ENCODE measurements around the gene MCUR1.
A peak's percentile ranks its signal among the peaks of the same experiment; 100 is the strongest.

Gene MCUR1

DNA sequence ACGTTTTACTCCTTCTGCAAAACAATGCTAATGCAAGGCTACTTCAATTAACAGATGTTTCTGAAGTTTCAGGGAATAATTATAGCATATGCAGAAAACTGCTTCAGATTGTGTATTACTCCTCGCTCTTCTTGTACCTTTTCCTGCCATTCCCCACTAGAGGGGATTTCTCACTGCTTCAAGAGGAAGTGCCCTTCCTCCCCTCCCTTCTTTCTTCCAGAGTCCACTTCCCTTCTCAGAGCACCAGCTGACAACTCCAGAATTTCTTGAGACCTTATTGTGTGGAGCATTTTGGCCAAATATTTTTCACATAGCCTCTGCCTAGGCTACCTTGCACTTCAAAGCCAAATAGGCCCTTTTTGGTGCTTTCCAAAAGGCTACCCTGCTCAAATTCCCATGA lies 12.7 kb upstream of the MCUR1 start:
- no peak for DNase-seq (ENCODE audit: low spot score)
- TF ChIP-seq, protein P1, sequence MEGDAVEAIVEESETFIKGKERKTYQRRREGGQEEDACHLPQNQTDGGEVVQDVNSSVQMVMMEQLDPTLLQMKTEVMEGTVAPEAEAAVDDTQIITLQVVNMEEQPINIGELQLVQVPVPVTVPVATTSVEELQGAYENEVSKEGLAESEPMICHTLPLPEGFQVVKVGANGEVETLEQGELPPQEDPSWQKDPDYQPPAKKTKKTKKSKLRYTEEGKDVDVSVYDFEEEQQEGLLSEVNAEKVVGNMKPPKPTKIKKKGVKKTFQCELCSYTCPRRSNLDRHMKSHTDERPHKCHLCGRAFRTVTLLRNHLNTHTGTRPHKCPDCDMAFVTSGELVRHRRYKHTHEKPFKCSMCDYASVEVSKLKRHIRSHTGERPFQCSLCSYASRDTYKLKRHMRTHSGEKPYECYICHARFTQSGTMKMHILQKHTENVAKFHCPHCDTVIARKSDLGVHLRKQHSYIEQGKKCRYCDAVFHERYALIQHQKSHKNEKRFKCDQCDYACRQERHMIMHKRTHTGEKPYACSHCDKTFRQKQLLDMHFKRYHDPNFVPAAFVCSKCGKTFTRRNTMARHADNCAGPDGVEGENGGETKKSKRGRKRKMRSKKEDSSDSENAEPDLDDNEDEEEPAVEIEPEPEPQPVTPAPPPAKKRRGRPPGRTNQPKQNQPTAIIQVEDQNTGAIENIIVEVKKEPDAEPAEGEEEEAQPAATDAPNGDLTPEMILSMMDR (IDR thresholded peaks at IDR 0.05; ENCODE audit: borderline replicate concordance, control extremely low read depth, extremely low read depth, insufficient read depth, missing control alignments) = no peak
- in situ Hi-C loops (cut with MboI; ENCODE audit: low sequenced_read_pairs, unreplicated experiment) = no loop called here

DNA sequence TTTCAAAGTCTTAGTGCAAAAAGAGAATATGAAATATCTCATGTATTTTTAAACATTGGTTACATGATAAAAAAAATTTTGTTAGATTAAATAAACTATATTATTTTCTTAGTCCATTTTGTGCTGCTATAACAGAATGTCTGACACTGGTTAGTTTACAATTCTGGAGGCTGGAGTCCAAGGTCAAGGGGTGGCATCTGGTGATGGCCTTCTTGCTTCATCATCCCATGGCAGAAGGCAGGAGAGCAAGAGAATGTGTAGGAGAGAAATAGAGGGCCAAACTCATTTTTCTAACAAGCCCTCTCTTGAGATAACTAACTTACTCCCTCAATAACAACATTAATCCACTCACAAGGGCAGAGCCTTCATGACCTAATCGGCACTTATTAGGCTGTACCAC lies 11.5 kb upstream of the MCUR1 start:
- no peak for DNase-seq (ENCODE audit: low spot score)
- TF ChIP-seq, protein P1 (IDR thresholded peaks at IDR 0.05; ENCODE audit: borderline replicate concordance, control extremely low read depth, extremely low read depth, insufficient read depth, missing control alignments) = no peak
- in situ Hi-C loops (cut with MboI; ENCODE audit: low sequenced_read_pairs, unreplicated experiment) = no loop called here

DNA sequence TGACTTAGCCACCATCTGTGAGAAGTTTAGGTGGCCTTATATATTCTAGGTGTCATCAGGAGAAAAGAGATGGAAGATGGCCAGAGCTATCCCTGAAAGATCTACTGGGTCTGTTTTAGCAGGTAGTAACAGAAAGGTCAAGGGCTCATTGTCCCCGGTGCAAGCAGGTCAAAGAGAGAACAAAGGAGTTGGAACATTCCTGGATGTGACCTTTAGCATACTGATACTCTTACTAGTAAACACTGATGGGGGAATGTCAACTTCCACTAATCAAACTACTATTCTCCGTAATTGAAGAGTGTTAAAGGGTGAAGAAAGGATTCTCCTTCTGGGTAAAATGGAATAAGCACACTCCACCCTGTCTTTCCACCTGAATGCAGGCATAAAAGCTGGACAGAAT lies 4.0 kb upstream of the MCUR1 start:
- TF ChIP-seq, protein P1 (IDR thresholded peaks at IDR 0.05; ENCODE audit: borderline replicate concordance, control extremely low read depth, extremely low read depth, insufficient read depth, missing control alignments) = no peak
- DNase-seq (ENCODE audit: low spot score) = no peak
- in situ Hi-C loops (cut with MboI; ENCODE audit: low sequenced_read_pairs, unreplicated experiment) = no loop called here

DNA sequence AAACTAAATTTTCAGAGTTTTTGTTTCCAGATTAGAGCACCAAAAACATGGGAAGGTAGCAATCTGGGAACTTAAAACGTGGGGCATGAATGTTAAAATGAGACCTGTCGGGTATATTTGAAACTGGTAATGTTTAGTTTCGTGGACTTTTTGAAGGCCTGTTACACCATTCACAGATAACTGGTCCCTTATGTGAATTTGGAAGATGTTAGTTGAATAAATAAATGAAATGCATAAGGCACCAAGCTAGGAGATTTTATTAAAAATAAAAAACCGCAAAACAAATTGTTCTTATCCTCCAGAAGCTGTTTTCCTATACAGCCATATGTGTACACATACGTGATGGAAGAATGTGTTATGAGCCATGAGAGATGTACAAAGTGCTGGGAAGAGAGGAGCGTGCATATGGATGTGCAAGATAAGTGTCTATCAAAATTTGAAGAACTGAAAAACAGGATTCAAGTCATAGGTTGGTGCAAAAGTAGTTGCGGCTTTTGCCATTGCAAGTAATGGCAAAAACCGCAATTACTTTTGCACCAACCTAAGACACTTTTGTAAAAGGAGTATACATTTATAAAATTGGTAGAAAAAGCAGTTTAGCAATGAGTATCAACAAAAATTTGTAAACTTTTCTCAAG lies 700 bp upstream of the MCUR1 start:
- TF ChIP-seq, protein P1 (IDR thresholded peaks at IDR 0.05; ENCODE audit: borderline replicate concordance, control extremely low read depth, extremely low read depth, insufficient read depth, missing control alignments) = no peak
- no peak for DNase-seq (ENCODE audit: low spot score)
- in situ Hi-C loops (cut with MboI; ENCODE audit: low sequenced_read_pairs, unreplicated experiment) = no loop called here

DNA sequence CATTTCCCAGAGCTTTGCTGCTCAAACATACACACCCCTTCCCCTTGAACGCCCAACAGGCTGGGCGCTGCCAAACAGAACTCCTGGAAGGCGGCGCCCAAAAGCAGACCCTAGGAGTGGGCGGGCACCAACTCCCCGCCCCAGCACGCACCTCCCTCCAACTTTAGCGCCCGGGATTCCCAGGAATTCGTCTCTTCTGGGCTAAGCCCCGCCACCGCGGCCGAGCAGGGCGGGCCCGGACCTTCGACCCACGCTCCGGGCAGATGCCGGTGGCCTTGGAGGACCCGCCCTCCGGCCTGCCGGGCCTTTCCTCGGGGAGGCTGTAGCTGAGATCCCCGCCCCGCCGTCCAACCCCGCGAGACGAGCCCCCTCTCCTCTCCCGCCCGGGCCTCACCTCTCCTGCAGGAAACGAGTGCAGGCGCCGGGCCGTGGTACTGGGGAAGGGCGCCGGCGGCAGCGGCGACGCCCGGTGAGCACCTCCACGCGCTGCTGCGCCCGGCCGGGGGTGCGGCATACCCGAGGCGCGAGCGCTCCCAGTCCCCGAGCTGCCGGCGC lies 659 bp downstream of the MCUR1 start:
- TF ChIP-seq, protein P1 (IDR thresholded peaks at IDR 0.05; ENCODE audit: borderline replicate concordance, control extremely low read depth, extremely low read depth, insufficient read depth, missing control alignments) = no peak
- in situ Hi-C loops (cut with MboI; ENCODE audit: low sequenced_read_pairs, unreplicated experiment) = no loop called here
- DNase-seq (ENCODE audit: low spot score) = peak; percentile 83

DNA sequence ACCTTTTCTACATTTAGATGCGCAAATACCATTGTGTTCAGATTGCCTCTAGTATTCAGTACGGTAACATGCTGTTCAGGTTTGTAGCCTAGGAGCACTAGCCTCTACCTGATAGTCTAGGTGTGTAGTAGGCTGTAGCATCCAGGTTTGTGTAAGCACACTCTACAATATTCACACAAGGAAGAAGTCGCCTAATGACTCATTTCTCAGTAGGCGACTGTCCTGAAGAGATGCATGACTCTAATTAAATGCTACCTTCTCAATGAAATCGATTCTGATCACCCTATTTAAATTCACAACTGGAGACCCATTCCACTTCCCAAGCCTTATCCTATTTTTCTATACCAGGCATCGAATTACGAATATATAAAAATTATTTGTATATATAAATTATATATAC lies 1.3 kb downstream of the MCUR1 start:
- DNase-seq (ENCODE audit: low spot score) = no peak
- in situ Hi-C loops (cut with MboI; ENCODE audit: low sequenced_read_pairs, unreplicated experiment) = no loop called here

More for the DNA sequence above, 1.3 kb downstream of the MCUR1 start:
- TF ChIP-seq, protein P1 (IDR thresholded peaks at IDR 0.05; ENCODE audit: borderline replicate concordance, control extremely low read depth, extremely low read depth, insufficient read depth, missing control alignments) = no peak
